HepG2 (cell line): ENCODE data around the gene NINL. TPM values are rescaled to one million over a fixed set of nuclear protein-coding genes. Genes with fewer than 3 reads are reported as not detected.
A peak's percentile ranks its signal among the peaks of the same experiment; 100 is the strongest.

Experiments used
- DNMT3B ChIP-seq: conservative IDR thresholded peaks from 2 replicates; pipeline ENCODE4 v1.6.1; 2016; ENCODE audit warnings: missing biosample characterization, control low read depth
- GFI1 ChIP-seq: sonication (generic); formaldehyde crosslinking; IDR thresholded peaks from 2 replicates; pipeline ENCODE4 v1.5.0; 2020; ENCODE audit warnings: missing genetic modification reagents, mild to moderate bottlenecking, borderline replicate concordance
- JUN ChIP-seq: sonication (generic); formaldehyde crosslinking; IDR thresholded peaks from 2 replicates; pipeline ENCODE4 v1.4.0; 2020; ENCODE audit warnings: mild to moderate bottlenecking, missing genetic modification reagents
- MATR3 ChIP-seq: sonication (generic); formaldehyde crosslinking; IDR thresholded peaks from 2 replicates; pipeline ENCODE4 v1.4.0; 2020; ENCODE audit warnings: missing genetic modification reagents
- MIER3 ChIP-seq: IDR thresholded peaks from 2 replicates; pipeline ENCODE4 v1.6.1; 2016; ENCODE audit warnings: missing compliant biosample characterization, borderline replicate concordance
- MLLT10 ChIP-seq: sonication (generic); formaldehyde crosslinking; IDR thresholded peaks from 2 replicates; pipeline ENCODE4 v1.4.0; 2020; ENCODE audit warnings: missing genetic modification reagents
- NFKB2 ChIP-seq: sonication (generic); formaldehyde crosslinking; IDR thresholded peaks from 2 replicates; pipeline ENCODE4 v1.4.0; 2020; ENCODE audit warnings: missing genetic modification reagents, borderline replicate concordance
- NKX3-1 ChIP-seq: sonication (generic); formaldehyde crosslinking; IDR thresholded peaks from 2 replicates; pipeline ENCODE4 v1.5.0; 2020; ENCODE audit warnings: missing genetic modification reagents
- RARG ChIP-seq: sonication (generic); formaldehyde crosslinking; IDR thresholded peaks from 2 replicates; pipeline ENCODE4 v1.4.0; 2020; ENCODE audit warnings: low read depth, mild to moderate bottlenecking, missing genetic modification reagents
- REXO4 ChIP-seq: sonication (generic); formaldehyde crosslinking; IDR thresholded peaks from 2 replicates; pipeline ENCODE4 v1.8.0; 2022; ENCODE audit warnings: missing genetic modification reagents, mild to moderate bottlenecking, borderline replicate concordance
- RFX5 ChIP-seq: IDR thresholded peaks from 2 replicates; pipeline ENCODE4 v1.6.1; 2011; ENCODE audit warnings: low read depth, low read length, improper control_type of control experiment
- SETDB1 ChIP-seq: sonication (generic); formaldehyde crosslinking; IDR thresholded peaks from 2 replicates; pipeline ENCODE4 v1.5.1; 2020; ENCODE audit warnings: missing genetic modification reagents, mild to moderate bottlenecking, borderline replicate concordance
- ZC3H13 ChIP-seq: sonication (generic); formaldehyde crosslinking; IDR thresholded peaks from 2 replicates; pipeline ENCODE4 v1.8.1; 2023; ENCODE audit warnings: mild to moderate bottlenecking, missing genetic modification reagents, moderate library complexity
- ZMAT3 ChIP-seq: sonication (generic); formaldehyde crosslinking; conservative IDR thresholded peaks from 2 replicates; pipeline ENCODE4 v1.7.0; 2021; ENCODE audit warnings: missing genetic modification reagents
- ZNF564 ChIP-seq: sonication (generic); formaldehyde crosslinking; IDR thresholded peaks from 2 replicates; pipeline ENCODE4 v1.8.1; 2023; ENCODE audit warnings: mild to moderate bottlenecking, missing genetic modification reagents
- ZNF672 ChIP-seq: sonication (generic); formaldehyde crosslinking; IDR thresholded peaks from 2 replicates; pipeline ENCODE4 v1.8.1; 2022; ENCODE audit warnings: missing genetic modification reagents
- polyA plus RNA-seq, 8 experiments: library from polyadenylated mRNA; depleted of rRNA in 3 of 8; stranded (reverse) in 7 of 8; unstranded in 1 of 8; fragments of >200 nt; fragmentation: Illumina TruSeq in 4 of 8; extraction: Trizol in 4 of 8; gene quantifications; 2 replicates each; pipeline versions ENCODE4 v1.2.1 to v1.2.3, GENCODE V29; 2011 to 2016; ENCODE audit warnings: low read depth in 4 of 8, missing spikeins in 1 of 8, mixed read lengths in 1 of 8; ENCODE audit not compliant: insufficient read depth in 1 of 8
- total RNA-seq, 5 experiments: library from RNA; depleted of rRNA; stranded (reverse); fragments of >200 nt; fragmentation: Illumina TruSeq; extraction: Trizol; gene quantifications; 2 replicates each; pipeline ENCODE4 v1.2.3, GENCODE V29; 2016; ENCODE audit warnings: low read depth in 1 of 5
- TF ChIP-seq, protein P1 (sequence below): fragments of 450-650 bp; IDR thresholded peaks from 2 replicates; pipeline ENCODE4 v1.6.1; 2016
- TF ChIP-seq, protein P2 (sequence below): sonication (generic); formaldehyde crosslinking; IDR thresholded peaks from 2 replicates; pipeline ENCODE4 v1.5.0; 2020; ENCODE audit warnings: mild to moderate bottlenecking, missing genetic modification reagents
- TF ChIP-seq, protein P3 (sequence below): sonication (generic); formaldehyde crosslinking; IDR thresholded peaks from 2 replicates; pipeline ENCODE4 v1.5.0; 2020; ENCODE audit warnings: missing genetic modification reagents
- TF ChIP-seq, protein P4 (sequence below): sonication (generic); formaldehyde crosslinking; IDR thresholded peaks from 2 replicates; pipeline ENCODE4 v1.5.0; 2020; ENCODE audit warnings: missing genetic modification reagents
- TF ChIP-seq, protein P5 (sequence below): sonication (generic); formaldehyde crosslinking; conservative IDR thresholded peaks from 2 replicates; pipeline ENCODE4 v1.4.0; 2020; ENCODE audit warnings: missing genetic modification reagents
- TF ChIP-seq, protein P6 (sequence below): sonication (generic); formaldehyde crosslinking; IDR thresholded peaks from 2 replicates; pipeline ENCODE4 v1.5.1; 2020; ENCODE audit warnings: mild to moderate bottlenecking, missing genetic modification reagents, moderate library complexity

Gene NINL
- total and polyA plus RNA-seq, 2 of the 13 experiments (the other 11 are each of a cell fraction or from before 2014, with no cell fraction given) = 32.3 to 34.3 TPM

DNA sequence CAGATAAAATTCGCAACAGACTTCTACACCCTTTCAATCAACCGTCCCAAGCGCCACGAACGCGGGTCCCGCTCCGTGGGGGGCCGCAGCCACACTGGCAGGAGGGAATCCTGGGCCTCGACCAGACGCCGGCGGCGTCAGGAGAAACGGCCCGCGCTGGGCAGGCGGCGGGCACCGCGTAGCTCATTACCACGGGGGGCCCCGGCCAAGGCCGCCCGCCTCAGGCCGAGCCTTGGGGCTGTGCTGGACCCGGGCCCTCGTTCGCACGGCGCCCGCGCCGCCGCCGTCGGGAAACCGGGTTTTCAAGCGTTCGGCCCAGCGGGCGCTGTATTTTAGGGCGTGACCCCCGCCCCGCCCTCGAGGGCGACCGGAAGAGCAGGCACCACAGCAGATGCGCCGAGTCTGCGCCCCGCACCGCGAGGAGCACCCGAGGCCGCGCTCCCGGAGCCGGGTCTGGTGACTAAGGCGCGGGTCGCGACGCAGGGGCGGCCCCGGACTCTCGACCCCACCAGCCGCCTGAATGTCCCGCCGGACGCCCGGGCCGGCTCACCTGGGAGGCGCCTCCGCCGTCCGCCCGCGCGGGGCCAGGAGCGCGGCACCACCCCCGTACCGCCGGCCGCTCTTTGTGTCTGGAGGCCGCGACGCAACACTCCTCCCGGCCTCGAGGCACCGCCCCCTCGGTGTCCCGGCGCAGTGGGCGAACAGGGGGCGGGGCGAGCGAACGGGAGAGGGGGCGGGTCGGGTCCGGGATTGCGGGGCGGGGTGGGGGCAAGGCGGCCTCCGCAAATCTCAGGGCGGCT is at the start of gene NINL (continued):
- peak; percentile 79 for TF ChIP-seq ZNF564 (CRISPR knock-in tag)
- TF ChIP-seq, protein P1, sequence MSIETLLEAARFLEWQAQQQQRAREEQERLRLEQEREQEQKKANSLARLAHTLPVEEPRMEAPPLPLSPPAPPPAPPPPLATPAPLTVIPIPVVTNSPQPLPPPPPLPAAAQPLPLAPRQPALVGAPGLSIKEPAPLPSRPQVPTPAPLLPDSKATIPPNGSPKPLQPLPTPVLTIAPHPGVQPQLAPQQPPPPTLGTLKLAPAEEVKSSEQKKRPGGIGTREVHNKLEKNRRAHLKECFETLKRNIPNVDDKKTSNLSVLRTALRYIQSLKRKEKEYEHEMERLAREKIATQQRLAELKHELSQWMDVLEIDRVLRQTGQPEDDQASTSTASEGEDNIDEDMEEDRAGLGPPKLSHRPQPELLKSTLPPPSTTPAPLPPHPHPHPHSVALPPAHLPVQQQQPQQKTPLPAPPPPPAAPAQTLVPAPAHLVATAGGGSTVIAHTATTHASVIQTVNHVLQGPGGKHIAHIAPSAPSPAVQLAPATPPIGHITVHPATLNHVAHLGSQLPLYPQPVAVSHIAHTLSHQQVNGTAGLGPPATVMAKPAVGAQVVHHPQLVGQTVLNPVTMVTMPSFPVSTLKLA = no peak
- no peak; the same call in 1 of the 2 replicates for TF ChIP-seq ZMAT3 (CRISPR knock-in tag)
- no peak for TF ChIP-seq ZNF672 (CRISPR knock-in tag)
- no peak; the same call in 1 of the 2 replicates for TF ChIP-seq GFI1 (CRISPR knock-in tag)
- TF ChIP-seq ZC3H13 (CRISPR knock-in tag) = no peak
- TF ChIP-seq NFKB2 (CRISPR knock-in tag) = peak; percentile 78; the same call in 1 of the 2 replicates
- TF ChIP-seq NKX3-1 (CRISPR knock-in tag) = peak; percentile 90
- no peak for TF ChIP-seq JUN
- TF ChIP-seq, protein P2, sequence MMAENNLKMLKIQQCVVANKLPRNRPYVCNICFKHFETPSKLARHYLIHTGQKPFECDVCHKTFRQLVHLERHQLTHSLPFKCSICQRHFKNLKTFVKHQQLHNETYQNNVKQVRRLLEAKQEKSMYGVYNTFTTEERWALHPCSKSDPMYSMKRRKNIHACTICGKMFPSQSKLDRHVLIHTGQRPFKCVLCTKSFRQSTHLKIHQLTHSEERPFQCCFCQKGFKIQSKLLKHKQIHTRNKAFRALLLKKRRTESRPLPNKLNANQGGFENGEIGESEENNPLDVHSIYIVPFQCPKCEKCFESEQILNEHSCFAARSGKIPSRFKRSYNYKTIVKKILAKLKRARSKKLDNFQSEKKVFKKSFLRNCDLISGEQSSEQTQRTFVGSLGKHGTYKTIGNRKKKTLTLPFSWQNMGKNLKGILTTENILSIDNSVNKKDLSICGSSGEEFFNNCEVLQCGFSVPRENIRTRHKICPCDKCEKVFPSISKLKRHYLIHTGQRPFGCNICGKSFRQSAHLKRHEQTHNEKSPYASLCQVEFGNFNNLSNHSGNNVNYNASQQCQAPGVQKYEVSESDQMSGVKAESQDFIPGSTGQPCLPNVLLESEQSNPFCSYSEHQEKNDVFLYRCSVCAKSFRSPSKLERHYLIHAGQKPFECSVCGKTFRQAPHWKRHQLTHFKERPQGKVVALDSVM (CRISPR knock-in tag) = peak; percentile 79
- TF ChIP-seq REXO4 (CRISPR knock-in tag) = no peak
- no peak for TF ChIP-seq MATR3 (CRISPR knock-in tag)
- no peak; the same call in 1 of the 2 replicates for TF ChIP-seq MIER3 (CRISPR knock-in tag)
- TF ChIP-seq, protein P3, sequence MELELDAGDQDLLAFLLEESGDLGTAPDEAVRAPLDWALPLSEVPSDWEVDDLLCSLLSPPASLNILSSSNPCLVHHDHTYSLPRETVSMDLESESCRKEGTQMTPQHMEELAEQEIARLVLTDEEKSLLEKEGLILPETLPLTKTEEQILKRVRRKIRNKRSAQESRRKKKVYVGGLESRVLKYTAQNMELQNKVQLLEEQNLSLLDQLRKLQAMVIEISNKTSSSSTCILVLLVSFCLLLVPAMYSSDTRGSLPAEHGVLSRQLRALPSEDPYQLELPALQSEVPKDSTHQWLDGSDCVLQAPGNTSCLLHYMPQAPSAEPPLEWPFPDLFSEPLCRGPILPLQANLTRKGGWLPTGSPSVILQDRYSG (CRISPR knock-in tag) = peak; percentile 97
- no peak for TF ChIP-seq DNMT3B (CRISPR knock-in tag)
- TF ChIP-seq RARG = no peak
- TF ChIP-seq, protein P4, sequence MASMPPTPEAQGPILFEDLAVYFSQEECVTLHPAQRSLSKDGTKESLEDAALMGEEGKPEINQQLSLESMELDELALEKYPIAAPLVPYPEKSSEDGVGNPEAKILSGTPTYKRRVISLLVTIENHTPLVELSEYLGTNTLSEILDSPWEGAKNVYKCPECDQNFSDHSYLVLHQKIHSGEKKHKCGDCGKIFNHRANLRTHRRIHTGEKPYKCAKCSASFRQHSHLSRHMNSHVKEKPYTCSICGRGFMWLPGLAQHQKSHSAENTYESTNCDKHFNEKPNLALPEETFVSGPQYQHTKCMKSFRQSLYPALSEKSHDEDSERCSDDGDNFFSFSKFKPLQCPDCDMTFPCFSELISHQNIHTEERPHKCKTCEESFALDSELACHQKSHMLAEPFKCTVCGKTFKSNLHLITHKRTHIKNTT (CRISPR knock-in tag) = no peak
- no peak for TF ChIP-seq RFX5
- no peak for TF ChIP-seq SETDB1 (CRISPR knock-in tag)
- TF ChIP-seq, protein P5, sequence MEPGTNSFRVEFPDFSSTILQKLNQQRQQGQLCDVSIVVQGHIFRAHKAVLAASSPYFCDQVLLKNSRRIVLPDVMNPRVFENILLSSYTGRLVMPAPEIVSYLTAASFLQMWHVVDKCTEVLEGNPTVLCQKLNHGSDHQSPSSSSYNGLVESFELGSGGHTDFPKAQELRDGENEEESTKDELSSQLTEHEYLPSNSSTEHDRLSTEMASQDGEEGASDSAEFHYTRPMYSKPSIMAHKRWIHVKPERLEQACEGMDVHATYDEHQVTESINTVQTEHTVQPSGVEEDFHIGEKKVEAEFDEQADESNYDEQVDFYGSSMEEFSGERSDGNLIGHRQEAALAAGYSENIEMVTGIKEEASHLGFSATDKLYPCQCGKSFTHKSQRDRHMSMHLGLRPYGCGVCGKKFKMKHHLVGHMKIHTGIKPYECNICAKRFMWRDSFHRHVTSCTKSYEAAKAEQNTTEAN (CRISPR knock-in tag) = peak; percentile 85
- TF ChIP-seq, protein P6, sequence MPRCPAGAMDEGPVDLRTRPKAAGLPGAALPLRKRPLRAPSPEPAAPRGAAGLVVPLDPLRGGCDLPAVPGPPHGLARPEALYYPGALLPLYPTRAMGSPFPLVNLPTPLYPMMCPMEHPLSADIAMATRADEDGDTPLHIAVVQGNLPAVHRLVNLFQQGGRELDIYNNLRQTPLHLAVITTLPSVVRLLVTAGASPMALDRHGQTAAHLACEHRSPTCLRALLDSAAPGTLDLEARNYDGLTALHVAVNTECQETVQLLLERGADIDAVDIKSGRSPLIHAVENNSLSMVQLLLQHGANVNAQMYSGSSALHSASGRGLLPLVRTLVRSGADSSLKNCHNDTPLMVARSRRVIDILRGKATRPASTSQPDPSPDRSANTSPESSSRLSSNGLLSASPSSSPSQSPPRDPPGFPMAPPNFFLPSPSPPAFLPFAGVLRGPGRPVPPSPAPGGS (CRISPR knock-in tag) = peak; percentile 94
- TF ChIP-seq MLLT10 (CRISPR knock-in tag) = no peak
